Fibroblast of skin of left biceps (primary cell): Measurements from ENCODE around the gene SCN1A.
"Not testable (repeated sequence)": the region's sequence is repeated elsewhere in the genome, so short reads cannot be mapped to it uniquely, and the experiment has no call there.

Experiments used
- DNase-seq, 2 experiments: peaks; one replicate each; pipeline ENCODE4 v3.0.0-alpha.2; 2013; ENCODE audit warnings: low read depth in 2 of 2

SCN1A gene

DNA sequence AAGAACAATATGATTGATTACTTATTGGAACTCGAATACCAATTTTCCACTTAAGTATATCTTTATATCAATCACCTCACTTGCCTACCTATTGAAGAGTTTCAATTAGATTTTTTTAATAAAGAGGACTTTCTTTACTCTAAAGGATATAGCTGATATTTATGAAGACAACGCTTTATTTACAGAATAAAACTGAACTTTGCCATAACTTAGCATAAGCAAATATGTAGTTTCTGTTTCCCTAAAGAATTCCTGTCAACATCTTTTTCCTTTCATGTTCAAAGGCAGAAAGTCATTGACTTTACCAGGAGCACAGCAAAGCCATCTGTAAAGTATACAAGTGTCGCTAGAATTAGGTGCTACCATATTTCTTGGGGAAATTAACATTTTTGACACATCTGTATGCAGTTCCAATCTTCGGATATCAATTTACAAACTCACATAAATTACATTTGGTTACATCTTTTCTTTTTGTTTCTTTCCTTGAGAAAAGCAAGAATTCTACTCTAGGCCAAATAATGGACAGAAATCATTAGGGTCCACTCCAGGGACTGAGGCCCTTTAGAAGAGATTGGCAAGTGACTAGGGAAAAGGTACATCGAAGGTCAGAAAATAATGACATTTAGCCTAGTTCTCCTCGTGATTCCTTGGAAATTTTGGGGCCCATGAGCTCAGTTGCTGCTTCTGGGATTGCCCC is 7.5 kb upstream of the SCN1A start:
- no peak for DNase-seq

DNA sequence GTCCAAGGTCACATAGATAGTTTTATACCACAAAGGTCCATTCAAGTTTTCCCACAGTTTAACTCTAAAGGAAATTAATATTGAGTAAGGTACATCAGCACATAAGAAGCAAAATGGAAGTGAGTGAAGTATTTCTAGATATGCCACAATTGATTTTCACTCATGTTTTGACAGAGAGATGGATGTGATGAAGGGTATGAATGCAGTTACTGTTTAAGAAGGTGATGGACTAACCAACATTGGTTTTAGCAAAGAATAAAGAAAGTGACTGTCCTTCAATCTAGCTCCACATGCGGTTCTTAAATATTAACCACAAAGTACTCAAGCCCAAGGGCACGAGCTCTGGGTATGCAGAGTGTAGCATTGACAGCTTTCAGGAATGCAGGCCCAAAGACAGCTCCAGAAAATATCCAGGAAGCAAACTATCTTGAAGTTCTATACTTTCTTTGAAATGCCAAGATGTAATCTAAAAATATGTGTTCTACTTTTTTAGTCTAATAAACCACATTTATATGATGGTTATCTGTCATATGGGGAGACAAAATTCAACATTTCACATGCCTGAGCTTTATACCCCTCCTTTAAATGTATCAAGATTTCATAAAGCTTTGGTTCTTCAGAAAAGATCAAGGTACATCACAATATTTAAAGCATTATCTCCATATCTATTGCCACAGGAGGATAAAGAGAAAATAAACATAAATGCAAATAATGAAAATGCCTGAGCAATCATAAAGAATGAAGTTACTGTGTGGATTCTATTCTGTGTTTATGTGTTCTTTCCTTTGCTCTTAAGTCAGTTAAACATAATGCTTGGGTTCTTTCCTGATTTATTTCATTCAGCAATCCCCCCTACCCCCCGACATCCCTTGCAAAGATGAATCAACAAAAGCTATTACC is 6.7 kb upstream of the SCN1A start:
- DNase-seq, result no peak

DNA sequence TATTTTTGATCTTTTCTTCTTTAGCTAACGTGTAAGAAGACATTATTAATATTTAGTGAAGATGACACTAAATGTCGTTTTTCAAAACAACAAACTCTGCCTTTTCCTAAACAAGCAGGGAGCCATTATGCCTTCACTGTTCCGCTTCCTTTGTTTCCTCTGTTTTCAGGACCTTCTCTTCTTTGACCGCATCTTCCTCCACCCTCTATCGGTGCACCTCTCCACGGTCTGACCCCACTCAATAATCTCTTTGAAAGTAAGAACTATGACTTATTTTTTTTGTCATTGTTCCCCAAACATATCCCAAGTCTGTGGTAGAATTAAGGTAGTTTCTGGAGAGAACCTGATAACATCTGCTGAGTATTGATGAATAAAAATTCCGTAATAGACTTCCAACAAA is 5.8 kb upstream of the SCN1A start:
- no peak for DNase-seq

DNA sequence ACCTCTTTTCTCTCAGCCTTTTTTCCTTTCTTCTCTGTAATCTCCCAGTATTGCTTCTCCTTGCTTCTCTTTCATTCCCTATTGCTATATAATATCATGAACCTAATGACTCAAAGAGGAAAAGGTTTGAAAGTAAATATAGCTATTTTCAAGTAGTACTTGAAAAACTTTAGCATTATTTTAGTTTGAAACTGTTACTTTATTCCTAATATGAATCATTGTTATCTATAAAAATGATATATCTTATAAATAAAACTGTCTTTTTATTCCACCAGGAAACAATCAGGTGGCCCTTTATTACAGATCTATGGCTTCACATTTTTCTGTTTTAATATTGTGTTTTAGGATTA is 311 bp upstream of the SCN1A start:
- no peak for DNase-seq

DNA sequence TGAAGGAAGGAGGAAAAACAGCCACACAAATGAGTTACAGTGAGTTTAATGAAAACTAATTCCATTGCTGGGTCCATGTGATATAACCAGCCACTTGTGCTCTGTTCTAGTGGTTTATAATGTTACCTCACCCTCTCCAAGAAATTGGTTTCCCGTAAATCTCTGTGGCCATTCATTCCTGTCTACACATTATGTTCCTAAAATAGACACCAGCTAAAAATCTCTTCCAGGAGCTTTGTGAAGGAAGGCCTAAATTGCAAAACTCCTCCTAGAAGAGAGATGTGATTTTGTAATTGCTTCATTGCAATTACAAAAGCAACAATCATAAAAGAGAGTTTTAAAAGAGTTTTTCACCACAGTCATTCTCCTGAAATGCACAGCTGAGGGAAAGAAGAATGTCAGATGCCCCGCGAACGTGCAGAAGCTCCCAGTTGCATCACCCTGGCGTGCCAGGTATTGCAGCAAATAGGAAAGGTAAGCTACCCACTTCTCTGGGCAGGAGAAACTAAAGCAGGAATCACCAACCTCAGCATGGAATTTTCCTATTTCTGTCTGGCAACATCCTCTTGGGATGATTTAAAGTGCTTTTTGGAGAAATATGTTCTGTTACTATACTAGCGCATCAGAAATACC is 1.7 kb downstream of the SCN1A start:
- DNase-seq, result no peak

DNA sequence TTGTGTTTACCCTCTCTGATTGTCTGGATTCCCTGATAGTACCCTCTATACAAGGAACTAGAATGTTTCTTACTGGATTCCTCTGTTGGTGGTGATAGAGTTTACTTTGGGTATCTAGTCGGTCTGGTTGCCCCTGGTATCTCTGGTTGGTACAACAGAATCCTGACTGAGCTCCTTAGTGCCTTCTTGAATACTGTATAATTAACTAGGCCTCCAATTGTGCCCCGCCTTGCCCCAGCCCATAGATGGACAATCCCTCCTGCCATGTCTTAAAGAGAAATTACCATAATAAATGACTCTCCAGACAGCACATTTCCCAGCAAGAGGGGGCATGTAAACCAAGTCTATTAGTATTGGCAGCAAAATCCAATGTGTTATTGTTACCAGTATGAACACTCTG is 2.3 kb downstream of the SCN1A start:
- no peak for DNase-seq

DNA sequence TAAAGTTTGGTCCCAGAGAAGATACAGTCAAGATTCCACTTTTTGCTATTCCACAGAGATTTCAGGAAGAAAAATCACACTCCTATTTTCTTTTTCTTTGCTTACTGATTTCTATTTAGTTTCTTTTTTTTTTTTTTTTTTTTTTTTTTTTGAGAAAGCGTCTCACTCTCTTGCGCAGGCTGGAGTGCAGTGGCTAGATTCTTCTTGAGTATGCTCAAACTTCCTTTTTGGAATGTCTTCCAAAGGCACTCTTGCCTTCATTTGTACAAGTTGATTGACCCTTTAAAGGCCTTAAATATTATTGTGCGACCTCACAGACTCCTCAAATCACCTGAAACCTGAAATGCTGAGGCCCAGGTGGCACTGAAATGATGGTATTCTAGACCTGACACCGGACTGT is 9.6 kb downstream of the SCN1A start:
- DNase-seq, result no peak

DNA sequence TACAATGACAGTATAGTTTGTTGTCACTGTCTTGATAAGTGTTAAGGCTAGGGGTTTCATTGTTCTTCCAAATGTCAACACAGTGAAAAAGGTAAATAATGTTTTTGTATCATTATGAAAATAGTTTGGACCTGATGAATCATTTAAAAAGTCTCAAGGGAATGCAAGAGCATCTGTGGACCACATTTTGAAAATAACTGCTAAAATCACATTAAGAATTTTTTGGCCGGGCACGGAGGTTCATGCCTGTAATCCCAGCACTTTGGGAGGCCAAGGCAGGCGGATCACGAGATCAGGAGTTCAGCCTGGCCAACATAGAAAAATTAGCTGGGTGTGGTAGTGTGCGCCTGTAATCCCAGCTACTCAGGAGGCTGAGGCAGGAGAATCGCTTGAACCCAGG is 10.3 kb downstream of the SCN1A start:
- DNase-seq, result no peak

DNA sequence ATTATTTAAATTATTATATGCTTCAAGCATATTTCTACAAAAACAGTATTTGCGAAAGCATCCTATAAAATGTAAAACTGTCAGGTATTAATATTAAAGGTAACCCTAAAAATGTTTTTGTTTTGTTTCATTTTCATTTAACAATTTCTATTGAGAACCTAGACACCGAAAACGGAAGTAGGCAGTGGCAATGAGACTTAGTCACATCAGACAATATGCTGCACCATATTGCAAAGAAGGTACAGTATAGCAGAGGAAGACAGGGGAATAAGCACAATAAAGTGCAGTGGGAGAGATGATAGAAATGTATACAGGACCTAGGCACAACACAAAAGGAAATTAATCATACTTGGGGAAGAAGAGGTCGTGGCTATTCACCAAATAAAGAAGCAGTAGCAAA is 12.2 kb downstream of the SCN1A start:
- DNase-seq, result no peak

DNA sequence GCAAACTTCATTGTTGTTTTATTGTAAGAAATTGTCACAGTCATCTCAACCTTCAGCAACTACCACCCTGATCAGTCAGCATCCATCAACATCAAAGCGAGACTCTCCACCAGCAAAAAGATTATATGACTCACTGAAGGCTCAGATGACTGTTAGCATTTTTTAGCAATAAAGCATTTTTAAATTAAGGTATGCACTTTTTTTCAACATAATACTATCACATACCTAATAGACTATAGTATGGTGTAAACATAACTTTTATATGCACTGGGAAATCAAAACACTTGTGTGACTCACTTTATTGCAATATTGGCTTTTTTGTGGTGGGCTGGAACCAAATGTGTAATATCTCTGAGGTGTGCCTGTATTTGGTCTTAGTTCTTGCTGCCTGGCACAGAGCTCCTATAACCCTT is 15.6 kb downstream of the SCN1A start:
- DNase-seq, result no peak

DNA sequence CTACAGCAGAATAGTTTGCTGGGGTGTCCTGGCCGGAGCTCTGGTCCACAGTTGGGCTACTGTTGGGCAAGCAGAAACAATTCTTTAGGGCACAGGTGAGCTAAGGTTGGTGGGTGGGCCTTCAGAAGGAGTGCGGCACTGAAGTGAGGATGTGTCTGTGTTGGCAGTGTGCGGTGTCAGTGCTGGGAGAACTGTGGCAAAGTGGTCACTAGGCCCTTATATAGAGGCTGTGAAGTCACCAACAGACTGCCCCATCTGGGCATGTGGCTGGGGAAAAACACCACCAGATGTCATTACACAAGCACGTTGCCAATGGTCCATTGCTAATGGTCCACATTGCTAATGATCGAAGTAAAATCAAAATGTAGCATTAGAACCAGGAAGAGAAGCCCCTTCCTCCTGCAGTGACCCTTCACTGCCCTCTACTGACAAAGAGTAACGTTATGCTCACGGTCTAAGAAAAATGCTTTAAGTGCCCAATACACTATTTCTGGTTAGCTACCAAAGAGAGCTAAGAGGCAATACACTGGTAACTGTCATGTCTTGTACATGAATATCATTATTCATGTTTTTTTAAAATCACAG is 21.3 kb downstream of the SCN1A start:
- DNase-seq, result no peak

DNA sequence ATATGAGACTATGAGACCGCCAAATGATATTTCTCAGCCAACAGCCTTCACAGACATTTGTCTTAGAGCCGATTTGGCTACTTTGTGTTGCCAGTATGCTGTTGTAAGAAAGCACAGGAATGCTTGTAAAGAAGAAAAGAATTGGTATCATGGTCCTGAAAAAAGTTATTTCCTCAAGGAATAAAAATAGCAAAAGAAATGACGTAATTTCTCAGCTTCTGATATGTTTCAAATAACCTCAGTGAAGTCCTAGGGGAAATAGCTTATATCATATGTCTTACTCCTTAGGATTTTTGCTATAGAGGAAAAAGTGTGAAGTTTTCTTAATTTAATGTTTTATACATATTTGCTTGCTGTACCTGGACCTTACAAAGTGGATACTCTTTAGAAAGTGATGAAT is 23.0 kb downstream of the SCN1A start:
- no peak for DNase-seq

DNA sequence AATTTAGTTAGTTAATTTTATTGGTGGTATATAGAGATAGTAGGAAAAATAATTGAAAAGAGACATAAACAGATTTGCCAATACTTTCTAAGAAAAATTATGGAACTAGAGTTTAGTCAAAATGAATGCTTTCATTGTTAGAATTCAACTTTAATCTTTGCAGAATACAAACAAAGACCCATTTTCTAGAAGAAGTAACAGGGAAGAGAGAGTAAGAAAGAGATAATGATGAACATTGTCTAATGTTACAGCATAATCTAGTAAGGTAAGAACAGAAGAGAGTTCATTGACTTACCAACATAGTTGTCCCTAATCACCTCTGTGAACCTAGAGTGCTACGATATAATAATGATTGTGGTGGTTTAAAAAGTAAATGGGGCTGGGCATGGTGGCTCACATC is 23.7 kb downstream of the SCN1A start:
- no peak for DNase-seq

DNA sequence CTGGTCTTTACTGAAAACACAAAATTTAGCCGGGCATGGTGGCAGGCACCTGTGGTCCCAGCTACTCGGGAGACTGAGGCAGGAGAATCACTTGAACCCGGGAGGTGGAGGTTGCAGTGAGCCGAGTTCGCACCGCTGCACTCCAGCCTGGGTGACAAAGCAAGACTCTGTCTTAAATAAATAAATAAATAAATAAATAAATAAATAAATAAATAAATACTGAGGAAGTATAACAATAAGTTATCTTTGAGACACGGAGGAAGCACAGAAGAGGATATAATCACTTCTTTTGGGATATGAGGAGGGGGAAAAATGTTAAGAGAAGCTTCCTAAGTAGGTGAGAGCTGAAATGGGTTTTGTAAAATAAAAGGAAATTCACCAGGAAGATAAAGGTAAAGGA is 24.5 kb downstream of the SCN1A start:
- not testable (repeated sequence) for DNase-seq

DNA sequence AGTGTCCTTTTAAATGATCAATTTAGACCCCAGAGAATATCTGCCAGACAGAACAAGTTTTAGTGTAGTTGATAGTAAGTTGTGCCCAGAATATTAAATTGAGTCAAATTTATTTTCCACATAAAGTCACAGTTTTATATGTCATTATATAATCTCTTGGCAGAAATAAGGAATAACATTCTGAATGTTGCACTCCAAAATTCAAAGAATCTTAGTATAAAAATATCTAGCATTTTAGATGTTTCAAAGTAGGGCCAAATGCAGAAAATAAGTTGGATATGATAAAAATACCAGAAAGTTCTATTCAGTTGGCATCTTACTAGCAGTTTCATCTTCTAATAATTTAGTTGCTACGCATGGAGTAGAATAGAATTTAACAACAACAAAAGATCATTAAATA is 33.5 kb downstream of the SCN1A start:
- DNase-seq, result no peak

DNA sequence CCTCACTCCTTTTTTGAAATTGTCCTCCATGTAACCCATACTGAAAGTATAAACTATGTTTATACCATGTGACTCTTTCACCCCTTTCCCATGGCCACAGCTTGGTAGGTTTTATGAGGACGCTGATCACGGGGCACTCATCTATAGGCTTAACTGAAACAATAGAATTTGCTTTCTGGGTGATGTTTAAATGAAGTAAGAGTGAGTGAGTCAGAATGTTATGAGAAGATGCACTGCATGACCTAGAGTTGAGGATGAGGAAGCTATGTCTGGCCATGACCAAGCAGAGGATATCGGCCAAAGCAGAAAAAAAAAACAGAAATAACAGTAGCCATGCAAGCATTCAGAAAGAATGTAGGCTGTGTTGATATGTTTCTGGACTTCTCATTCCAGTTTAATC is 34.9 kb downstream of the SCN1A start:
- DNase-seq, result no peak

DNA sequence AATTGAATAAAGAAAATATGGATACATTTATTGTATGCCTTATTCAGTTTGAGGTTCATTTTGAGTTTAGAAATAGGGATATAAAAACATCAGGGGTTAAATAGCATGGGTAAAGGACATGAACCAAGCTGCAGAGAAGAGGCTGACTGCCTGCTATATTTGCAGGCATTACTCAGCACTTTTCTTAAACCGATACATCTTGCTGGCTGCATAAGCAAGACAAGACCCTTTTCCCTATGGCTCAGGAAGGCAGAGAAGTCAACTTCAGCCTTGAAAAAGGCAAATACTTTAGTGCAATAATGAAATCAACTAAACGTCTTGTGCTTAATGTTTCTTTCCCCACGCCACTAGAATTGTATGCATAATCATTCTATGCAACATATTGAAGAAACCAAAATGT is 36.4 kb downstream of the SCN1A start:
- no peak for DNase-seq

DNA sequence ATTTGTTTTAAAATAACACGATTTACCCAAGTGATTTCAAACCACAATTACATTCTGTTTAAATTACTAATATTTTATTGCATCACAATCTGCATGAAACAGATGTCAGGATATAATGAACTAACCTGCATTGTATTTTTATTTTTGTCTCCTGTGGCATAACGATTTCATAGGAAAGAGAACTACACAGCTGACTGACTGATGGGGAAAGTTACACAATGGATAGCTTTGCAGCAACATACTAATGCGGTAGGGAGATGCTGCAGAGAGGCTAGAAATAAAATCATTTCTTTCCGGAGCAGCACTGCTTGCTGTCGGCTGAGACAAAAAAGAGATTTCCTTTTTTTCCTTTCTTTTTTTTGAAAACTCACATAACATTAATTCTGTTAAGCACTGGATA is 36.9 kb downstream of the SCN1A start:
- DNase-seq, result no peak

DNA sequence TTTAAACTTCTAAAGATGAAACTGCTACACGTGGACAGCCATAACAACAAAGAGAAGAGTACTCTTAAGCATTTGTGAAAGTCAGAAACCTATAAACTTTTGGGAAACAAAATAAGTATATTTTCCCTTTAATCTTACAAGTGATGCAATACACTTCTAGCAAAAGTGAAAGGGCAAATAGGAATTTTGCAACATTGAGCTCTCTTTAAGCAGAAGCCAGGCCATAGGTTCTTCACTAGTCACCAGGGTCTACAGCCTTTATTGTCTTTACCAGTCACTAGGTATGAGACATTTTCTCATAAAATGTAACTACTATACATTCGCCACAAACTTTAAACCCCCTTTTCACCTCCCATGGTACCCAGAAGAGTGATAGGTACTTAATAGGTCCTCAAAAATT is 37.5 kb downstream of the SCN1A start:
- no peak for DNase-seq

DNA sequence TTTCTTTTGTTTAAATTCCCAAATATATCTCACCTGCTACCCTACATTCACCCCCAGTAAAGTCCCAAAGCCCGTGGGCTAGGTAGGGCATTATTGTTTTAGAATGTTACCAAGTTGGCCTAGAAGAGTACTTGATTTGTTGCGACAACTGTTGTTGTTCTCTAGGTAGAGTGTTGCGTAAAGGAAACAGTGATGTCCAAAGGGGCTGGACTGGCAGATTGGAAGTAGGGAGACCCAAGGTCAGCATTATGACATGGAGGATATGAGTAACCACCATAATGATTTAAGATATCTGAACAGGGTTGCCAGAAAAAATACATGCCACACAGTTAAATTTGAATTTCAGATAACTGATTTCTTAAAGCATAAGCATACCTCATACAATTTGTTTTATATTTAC is 39.2 kb downstream of the SCN1A start:
- DNase-seq, result no peak

DNA sequence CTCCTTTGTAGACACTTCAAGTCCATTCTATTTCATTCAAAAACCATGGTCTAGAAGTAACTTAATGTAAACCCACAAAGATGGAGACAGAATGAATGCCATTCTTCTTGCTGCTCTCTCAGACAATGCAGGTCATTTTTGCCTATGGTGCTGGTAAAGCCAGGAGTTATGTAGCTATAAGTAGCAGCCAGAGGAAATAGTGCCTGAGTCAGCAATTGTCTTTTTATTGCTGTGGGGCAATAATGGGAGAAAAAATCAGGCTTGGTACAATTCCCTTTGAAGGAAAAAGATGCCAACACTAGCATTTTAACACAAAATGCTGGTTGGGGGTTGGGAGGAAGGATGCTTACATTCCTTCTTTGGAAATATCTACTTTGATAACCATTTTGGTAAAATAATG is 43.5 kb downstream of the SCN1A start:
- DNase-seq, result no peak

DNA sequence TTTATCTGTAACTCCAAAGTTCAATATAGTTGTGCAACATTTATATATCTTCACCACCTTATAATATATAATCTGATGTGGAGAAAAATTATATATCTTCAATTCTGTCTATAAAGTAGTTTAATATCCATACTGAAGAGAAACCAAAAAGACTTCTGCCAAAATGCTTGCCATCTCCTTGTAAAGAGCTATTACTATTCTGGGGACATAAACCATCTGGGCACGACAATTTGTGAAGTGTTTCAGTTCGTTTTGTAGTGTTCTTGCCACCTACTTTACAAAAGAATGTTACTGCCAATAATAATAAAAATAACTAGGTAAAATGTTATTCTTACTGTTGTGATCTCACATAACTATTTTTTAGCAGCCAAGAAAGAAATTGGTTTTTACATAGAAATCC is 45.1 kb downstream of the SCN1A start:
- no peak for DNase-seq

DNA sequence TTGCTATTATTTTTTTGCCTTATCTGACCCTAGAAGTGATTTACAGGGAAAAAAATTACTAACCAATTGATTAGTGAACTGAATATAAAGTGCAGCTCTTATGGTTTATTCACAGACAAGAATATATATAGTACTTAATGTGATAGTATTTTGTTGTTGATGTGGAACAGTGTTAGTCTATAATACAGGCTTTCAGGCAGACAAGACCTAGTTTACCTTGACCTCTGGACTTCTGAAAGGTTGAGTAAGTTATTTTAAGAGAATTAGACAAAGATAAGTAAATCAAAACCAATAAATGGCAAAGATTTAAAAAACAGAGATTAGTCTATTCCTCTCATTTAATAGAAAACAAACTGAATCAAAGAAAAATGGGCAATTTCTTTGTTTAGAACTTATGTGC is 46.0 kb downstream of the SCN1A start:
- no peak for DNase-seq
